GM12878 (cell line): ENCODE data around the gene C12orf60. TPM values are rescaled to one million over a fixed set of nuclear protein-coding genes. Genes with fewer than 3 reads are reported as not detected.

Source experiments
- ATAC-seq: fragments of 200-7000 bp; cut with Tn5 transposase; 3 replicates; pipeline ENCODE4 v1.9.1; 2020; ENCODE audit warnings: mild to moderate bottlenecking, moderate library complexity
- BruUV-seq: library from RNA; stranded (reverse); fragments of 400-500 nt; replicated peaks from 2 replicates; lab custom pipeline; 2021; lab: Mats Ljungman, UMichigan
- CTCF ChIA-PET: fragments of 300-600 bp; sonication (Branson Sonifier 250); formaldehyde crosslinking; extraction: SDS; loops from one replicate; lab custom pipeline; 2021; ENCODE audit warnings: inconsistent platforms; lab: Yijun Ruan, JAX
- POLR2A ChIA-PET: fragments of 350-600 bp; formaldehyde crosslinking; extraction: SDS; loops from one replicate; lab custom pipeline; 2021; ENCODE audit warnings: inconsistent platforms; lab: Charles Lee
- RAD21 ChIA-PET: fragments of 300-600 bp; sonication (Branson Sonifier 250); formaldehyde crosslinking; loops from one replicate; lab custom pipeline; 2023; ENCODE audit warnings: antibody characterized with exemption; ENCODE audit not compliant: unreplicated experiment; lab: Charles Lee
- SMC1A ChIA-PET: fragments of 300-600 bp; sonication (Branson Sonifier 250); formaldehyde crosslinking; loops from one replicate; lab custom pipeline; 2023; ENCODE audit not compliant: unreplicated experiment, uncharacterized antibody; lab: Charles Lee
- DNase-seq: peaks from one replicate; pipeline ENCODE4 v3.0.0-alpha.2; 2011; ENCODE audit warnings: low read depth, low spot score
- FAIRE-seq: peaks from 3 replicates; lab custom pipeline; 2011; peaks lifted over from hg19 to GRCh38; lab: Jason Lieb, UNC
- H2AFZ ChIP-seq: 2 replicates; pipeline ENCODE4 v1.6.0; 2011; ENCODE audit warnings: low read depth, low read length, control low read depth; ENCODE audit not compliant: control insufficient read depth
- H3K27ac ChIP-seq: 2 replicates; pipeline ENCODE4 v1.5.1; 2011; ENCODE audit warnings: control low read depth; ENCODE audit not compliant: control insufficient read depth, insufficient read depth
- H3K27me3 ChIP-seq, 2 experiments: replicated peaks in 1 of 2; 2 replicates each; pipeline versions ENCODE4 v1.6.0 to v1.6.1; 2011; ENCODE audit warnings: low read length in 1 of 2; ENCODE audit not compliant: control insufficient read depth in 2 of 2, insufficient read depth in 2 of 2
- H3K36me3 ChIP-seq, 2 experiments: 2 replicates each; pipeline ENCODE4 v1.5.1; 2011; ENCODE audit warnings: low read length in 1 of 2; ENCODE audit not compliant: control insufficient read depth in 2 of 2, insufficient read depth in 2 of 2
- H3K4me1 ChIP-seq: 2 replicates; pipeline ENCODE4 v1.6.1; 2011; ENCODE audit warnings: mild to moderate bottlenecking, low read length, moderate library complexity, mixed read lengths; ENCODE audit not compliant: control insufficient read depth, insufficient read depth
- H3K4me2 ChIP-seq: 2 replicates; pipeline ENCODE4 v1.6.0; 2011; ENCODE audit warnings: control low read depth; ENCODE audit not compliant: control insufficient read depth, insufficient read depth
- H3K4me3 ChIP-seq: fragments of 200-600 bp; sonication (generic); 2 replicates; pipeline ENCODE4 v1.5.1; 2016
- H3K79me2 ChIP-seq: 2 replicates; pipeline ENCODE4 v1.6.0; 2011; ENCODE audit warnings: low read length; ENCODE audit not compliant: control insufficient read depth, insufficient read depth
- H3K9ac ChIP-seq: 2 replicates; pipeline ENCODE4 v1.8.0; 2011; ENCODE audit warnings: low read length, control low read depth, mixed read lengths; ENCODE audit not compliant: control insufficient read depth, insufficient read depth
- H3K9me3 ChIP-seq: replicated peaks from 3 replicates; pipeline ENCODE4 v1.5.1; 2011; ENCODE audit warnings: mild to moderate bottlenecking, low read length; ENCODE audit not compliant: control insufficient read depth, insufficient read depth
- H4K20me1 ChIP-seq: 2 replicates; pipeline ENCODE4 v1.6.0; 2011; ENCODE audit not compliant: control insufficient read depth, insufficient read depth
- CREB1 ChIP-seq: IDR thresholded peaks from 2 replicates; pipeline ENCODE4 v1.6.1; 2012; ENCODE audit warnings: low read depth, mild to moderate bottlenecking, inconsistent platforms
- DPF2 ChIP-seq: fragments of 450-650 bp; IDR thresholded peaks from 2 replicates; pipeline ENCODE4 v1.6.1; 2017; ENCODE audit warnings: mild to moderate bottlenecking
- E2F8 ChIP-seq: fragments of 450-650 bp; IDR thresholded peaks from 2 replicates; pipeline ENCODE4 v1.6.1; 2018; ENCODE audit warnings: mild to moderate bottlenecking, low read depth, moderate library complexity; ENCODE audit not compliant: partially characterized antibody
- EZH2 ChIP-seq: IDR thresholded peaks from 2 replicates; pipeline ENCODE4 v1.6.1; 2012; ENCODE audit warnings: low read depth, mild to moderate bottlenecking, control low read depth, inconsistent platforms, low read length, borderline replicate concordance; ENCODE audit not compliant: control insufficient read depth
- GABPA ChIP-seq: IDR thresholded peaks from 2 replicates; pipeline ENCODE4 v1.6.1; 2014; ENCODE audit warnings: antibody characterized with exemption, low read depth, mild to moderate bottlenecking, inconsistent platforms
- IKZF1 ChIP-seq: fragments of 450-650 bp; conservative IDR thresholded peaks from 2 replicates; pipeline ENCODE4 v1.6.1; 2017; ENCODE audit warnings: antibody characterized with exemption, mild to moderate bottlenecking
- MEF2A ChIP-seq: IDR thresholded peaks from 2 replicates; pipeline ENCODE4 v1.6.1; 2011; ENCODE audit warnings: low read depth, mild to moderate bottlenecking, low read length, moderate library complexity; ENCODE audit not compliant: insufficient read depth
- NFXL1 ChIP-seq: fragments of 450-650 bp; IDR thresholded peaks from 2 replicates; pipeline ENCODE4 v1.6.1; 2017; ENCODE audit warnings: antibody characterized with exemption, mild to moderate bottlenecking, borderline replicate concordance
- RAD21 ChIP-seq: IDR thresholded peaks from 2 replicates; pipeline ENCODE4 v1.6.1; 2011; ENCODE audit warnings: mild to moderate bottlenecking, low read depth, low read length, moderate library complexity; ENCODE audit not compliant: insufficient read depth
- SMAD5 ChIP-seq: IDR thresholded peaks from 2 replicates; pipeline ENCODE4 v1.6.1; 2016; ENCODE audit warnings: antibody characterized with exemption, low read depth
- SREBF1 ChIP-seq: IDR thresholded peaks from 2 replicates; pipeline ENCODE4 v1.6.1; 2012; ENCODE audit warnings: mild to moderate bottlenecking, low read length
- TBL1XR1 ChIP-seq: IDR thresholded peaks from 2 replicates; pipeline ENCODE4 v1.6.1; 2012; ENCODE audit warnings: low read depth, low read length, improper control_type of control experiment
- TCF3 ChIP-seq: IDR thresholded peaks from 2 replicates; pipeline ENCODE4 v1.6.1; 2012; ENCODE audit warnings: low read depth, mild to moderate bottlenecking, low read length, borderline replicate concordance; ENCODE audit not compliant: insufficient read depth
- WGBS: methylation state at CpG from one replicate; pipeline ENCODE4 v1.1.6; 2016; ENCODE audit warnings: low lambda C conversion rate; ENCODE audit not compliant: insufficient replicate concordance, insufficient coverage; ENCODE audit errors: missing lambda C conversion rate; 5-methylcytosine and 5-hydroxymethylcytosine counted together
- in situ Hi-C: fragments of 300-500 bp; cut with MboI; formaldehyde crosslinking; loops from 9 replicates; pipeline ENCODE4 v1.14.3; 2018; ENCODE audit warnings: mixed read lengths
- intact Hi-C: fragments of 100-400 bp; cut with micrococcal nuclease; formaldehyde crosslinking; loops from one replicate; pipeline ENCODE4 v1.14.2; 2022; ENCODE audit not compliant: unreplicated experiment
- polyA plus RNA-seq, 11 experiments: library from polyadenylated mRNA; depleted of rRNA in 4 of 11; unstranded in 6 of 11; stranded (reverse) in 5 of 11; fragments of >200 nt; fragmentation: Nextera tagmentation in 4 of 11; fragmentation: Illumina TruSeq in 1 of 11; extraction: Ambion mirVana in 4 of 11; extraction: Trizol in 1 of 11; gene quantifications; 1 replicate in 1 of 11; 2 replicates in 10 of 11; pipeline versions ENCODE4 v1.2.1 to v1.2.3, GENCODE V29; 2011 to 2016; ENCODE audit warnings: inconsistent platforms in 2 of 11, missing spikeins in 2 of 11, low read depth in 1 of 11
- total RNA-seq, 4 experiments: library from RNA; depleted of rRNA in 3 of 4; stranded (reverse); fragments of >200 nt in 3 of 4; fragmentation: Illumina TruSeq in 1 of 4; extraction: Trizol in 1 of 4; gene quantifications; 2 replicates each; pipeline versions ENCODE4 v1.2.1 to v1.2.3, GENCODE V29; 2013 to 2021
- TF ChIP-seq, protein P1 (sequence below): fragments of 450-650 bp; IDR thresholded peaks from 2 replicates; pipeline ENCODE4 v1.6.1; 2017; ENCODE audit warnings: mild to moderate bottlenecking, low read depth, inconsistent platforms; ENCODE audit not compliant: poor library complexity, severe bottlenecking
- TF ChIP-seq, protein P2 (sequence below): fragments of 450-650 bp; IDR thresholded peaks from 2 replicates; pipeline ENCODE4 v1.6.1; 2017; ENCODE audit warnings: low read depth, mild to moderate bottlenecking, moderate library complexity
- TF ChIP-seq, protein P3 (sequence below): fragments of 450-650 bp; IDR thresholded peaks from 2 replicates; pipeline ENCODE4 v1.6.1; 2014; ENCODE audit warnings: mild to moderate bottlenecking

The C12orf60 gene
- total and polyA plus RNA-seq, 10 of the 15 experiments (the other 5 are each of a cell fraction or from before 2014, with no cell fraction given), result 1.8 to 7.2 (median 3.2) TPM

DNA sequence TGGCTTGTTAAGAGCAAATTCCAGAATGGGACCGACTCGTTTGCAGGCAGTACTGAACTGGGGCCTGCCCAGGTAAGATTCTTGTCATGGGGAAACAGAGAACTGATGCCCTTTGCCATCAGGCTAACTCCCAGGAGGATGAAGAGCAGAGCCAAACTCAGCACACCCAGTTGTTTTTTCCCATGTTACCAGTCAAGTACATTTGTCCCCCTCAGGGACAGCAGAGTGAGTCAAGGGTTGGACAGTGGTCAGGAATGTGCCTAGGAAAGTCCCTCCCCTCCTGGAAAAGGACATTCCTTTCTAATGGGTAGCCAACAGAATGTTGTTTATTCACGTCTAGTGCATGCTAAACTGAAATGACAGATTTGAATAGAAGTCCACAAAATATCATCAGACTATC lies 38.3 kb downstream of the C12orf60 start (continued):
- TF ChIP-seq, protein P1, sequence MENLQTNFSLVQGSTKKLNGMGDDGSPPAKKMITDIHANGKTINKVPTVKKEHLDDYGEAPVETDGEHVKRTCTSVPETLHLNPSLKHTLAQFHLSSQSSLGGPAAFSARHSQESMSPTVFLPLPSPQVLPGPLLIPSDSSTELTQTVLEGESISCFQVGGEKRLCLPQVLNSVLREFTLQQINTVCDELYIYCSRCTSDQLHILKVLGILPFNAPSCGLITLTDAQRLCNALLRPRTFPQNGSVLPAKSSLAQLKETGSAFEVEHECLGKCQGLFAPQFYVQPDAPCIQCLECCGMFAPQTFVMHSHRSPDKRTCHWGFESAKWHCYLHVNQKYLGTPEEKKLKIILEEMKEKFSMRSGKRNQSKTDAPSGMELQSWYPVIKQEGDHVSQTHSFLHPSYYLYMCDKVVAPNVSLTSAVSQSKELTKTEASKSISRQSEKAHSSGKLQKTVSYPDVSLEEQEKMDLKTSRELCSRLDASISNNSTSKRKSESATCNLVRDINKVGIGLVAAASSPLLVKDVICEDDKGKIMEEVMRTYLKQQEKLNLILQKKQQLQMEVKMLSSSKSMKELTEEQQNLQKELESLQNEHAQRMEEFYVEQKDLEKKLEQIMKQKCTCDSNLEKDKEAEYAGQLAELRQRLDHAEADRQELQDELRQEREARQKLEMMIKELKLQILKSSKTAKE, result no peak
- TF ChIP-seq SREBF1 (no peak), DPF2 (no peak), IKZF1 (no peak), MEF2A (no peak), CREB1 (no peak)

- Histone ChIP-seq H3K9ac (no peak overlapping the region), H3K4me2 (no peak overlapping the region), H3K27me3 (no peaks in the 10 kb centered on the region; a peak in 1 of 4 replicates), H3K4me1 (no peaks in the 10 kb centered on the region), H2AFZ (no peak overlapping the region), H3K4me3 (no peak overlapping the region), H3K27ac (no peak overlapping the region), H3K36me3 (no peaks in the 10 kb centered on the region), H3K79me2 (no peaks in the 10 kb centered on the region), H3K9me3 (no peaks in the 10 kb centered on the region), H4K20me1 (no peaks in the 10 kb centered on the region)
- WGBS, result 80% methylated on average over 3 of the region's 3 CpGs
- no TSS peak for BruUV-seq
- ChIA-PET RAD21 (interaction anchor here (0.6 to 1.9 kb wide), 2 partner anchors 10 to 153 kb away, joined by 3 to 5 read pairs; no protein-coding TSS in a partner anchor), CTCF (no interaction called here), POLR2A (no interaction called here), SMC1A (interaction anchor here (15.6 kb wide), 1 partner anchor 154 kb away, joined by 242 read pairs; no protein-coding TSS in a partner anchor)
- ATAC-seq (no peak), DNase-seq (no peak), FAIRE-seq (no peak)
- intact Hi-C loops (loop anchor here (5.0 kb wide), 1 partner anchor 380 kb away; the partner anchor contains the start of gene RERG), in situ Hi-C loops (no loop called here)
- no peak for TF ChIP-seq SMAD5
- TF ChIP-seq RAD21, result no peak
- no peak for TF ChIP-seq TCF3
- no peak for TF ChIP-seq NFXL1
- TF ChIP-seq EZH2, result no peak
- TF ChIP-seq, protein P2, sequence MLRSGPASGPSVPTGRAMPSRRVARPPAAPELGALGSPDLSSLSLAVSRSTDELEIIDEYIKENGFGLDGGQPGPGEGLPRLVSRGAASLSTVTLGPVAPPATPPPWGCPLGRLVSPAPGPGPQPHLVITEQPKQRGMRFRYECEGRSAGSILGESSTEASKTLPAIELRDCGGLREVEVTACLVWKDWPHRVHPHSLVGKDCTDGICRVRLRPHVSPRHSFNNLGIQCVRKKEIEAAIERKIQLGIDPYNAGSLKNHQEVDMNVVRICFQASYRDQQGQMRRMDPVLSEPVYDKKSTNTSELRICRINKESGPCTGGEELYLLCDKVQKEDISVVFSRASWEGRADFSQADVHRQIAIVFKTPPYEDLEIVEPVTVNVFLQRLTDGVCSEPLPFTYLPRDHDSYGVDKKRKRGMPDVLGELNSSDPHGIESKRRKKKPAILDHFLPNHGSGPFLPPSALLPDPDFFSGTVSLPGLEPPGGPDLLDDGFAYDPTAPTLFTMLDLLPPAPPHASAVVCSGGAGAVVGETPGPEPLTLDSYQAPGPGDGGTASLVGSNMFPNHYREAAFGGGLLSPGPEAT, result no peak
- TF ChIP-seq, protein P3, sequence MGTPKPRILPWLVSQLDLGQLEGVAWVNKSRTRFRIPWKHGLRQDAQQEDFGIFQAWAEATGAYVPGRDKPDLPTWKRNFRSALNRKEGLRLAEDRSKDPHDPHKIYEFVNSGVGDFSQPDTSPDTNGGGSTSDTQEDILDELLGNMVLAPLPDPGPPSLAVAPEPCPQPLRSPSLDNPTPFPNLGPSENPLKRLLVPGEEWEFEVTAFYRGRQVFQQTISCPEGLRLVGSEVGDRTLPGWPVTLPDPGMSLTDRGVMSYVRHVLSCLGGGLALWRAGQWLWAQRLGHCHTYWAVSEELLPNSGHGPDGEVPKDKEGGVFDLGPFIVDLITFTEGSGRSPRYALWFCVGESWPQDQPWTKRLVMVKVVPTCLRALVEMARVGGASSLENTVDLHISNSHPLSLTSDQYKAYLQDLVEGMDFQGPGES, result no peak
- no peak for TF ChIP-seq E2F8
- TF ChIP-seq GABPA, result no peak
- TF ChIP-seq TBL1XR1, result no peak
Observed at GRCh38 chr12:14842315-14842714, 38.8 kb downstream of the C12orf60 start.
